Dendritic cell treated with granulocyte-macrophage colony-stimulating factor and Interleukin-4, amounts not matched to agents 40 ng/mL and 50 ng/mL, for 4 days (primary cell): ENCODE measurements around the gene NBPF12.
"Not testable (repeated sequence)": the region's sequence is repeated elsewhere in the genome, so short reads cannot be mapped to it uniquely, and the experiment has no call there.

Source experiments
- H3K27ac Mint-ChIP-seq: one replicate; pipeline ENCODE4 v1.8.0; 2022; ENCODE audit warnings: mild to moderate bottlenecking, mixed read lengths
- H3K27me3 Mint-ChIP-seq: one replicate; pipeline ENCODE4 v1.8.0; 2022; ENCODE audit warnings: mild to moderate bottlenecking, mixed read lengths
- H3K36me3 Mint-ChIP-seq: one replicate; pipeline ENCODE4 v1.8.0; 2022; ENCODE audit warnings: low read depth, mixed read lengths
- H3K4me1 Mint-ChIP-seq: one replicate; pipeline ENCODE4 v1.8.0; 2022; ENCODE audit warnings: low read depth, mixed read lengths
- H3K4me3 Mint-ChIP-seq: one replicate; pipeline ENCODE4 v1.8.0; 2022; ENCODE audit warnings: mild to moderate bottlenecking, moderate library complexity, mixed read lengths
- H3K9me3 Mint-ChIP-seq: one replicate; pipeline ENCODE4 v1.8.0; 2022; ENCODE audit warnings: mixed read lengths
- intact Hi-C: fragments of 100-400 bp; cut with micrococcal nuclease; formaldehyde crosslinking; loops from one replicate; pipeline ENCODE4 v1.15.0; 2022

The NBPF12 gene

GRCh38 chr1:147044511-147044910, 106.4 kb downstream of the NBPF12 start:
- peaks cover 11% of the 10 kb centered on the region for H3K4me1 Mint-ChIP-seq
- H3K4me3 Mint-ChIP-seq, intact Hi-C loops, H3K27me3 Mint-ChIP-seq, H3K27ac Mint-ChIP-seq, H3K36me3 Mint-ChIP-seq, H3K9me3 Mint-ChIP-seq: not testable (repeated sequence)
